ENCODE data around the gene ZNF74. TPM values are rescaled to one million over a fixed set of nuclear protein-coding genes. Genes with fewer than 3 reads are reported as not detected.

The ZNF74 gene
- total RNA-seq, 1 donor from 2014 or later, result 28.8 TPM

DNA sequence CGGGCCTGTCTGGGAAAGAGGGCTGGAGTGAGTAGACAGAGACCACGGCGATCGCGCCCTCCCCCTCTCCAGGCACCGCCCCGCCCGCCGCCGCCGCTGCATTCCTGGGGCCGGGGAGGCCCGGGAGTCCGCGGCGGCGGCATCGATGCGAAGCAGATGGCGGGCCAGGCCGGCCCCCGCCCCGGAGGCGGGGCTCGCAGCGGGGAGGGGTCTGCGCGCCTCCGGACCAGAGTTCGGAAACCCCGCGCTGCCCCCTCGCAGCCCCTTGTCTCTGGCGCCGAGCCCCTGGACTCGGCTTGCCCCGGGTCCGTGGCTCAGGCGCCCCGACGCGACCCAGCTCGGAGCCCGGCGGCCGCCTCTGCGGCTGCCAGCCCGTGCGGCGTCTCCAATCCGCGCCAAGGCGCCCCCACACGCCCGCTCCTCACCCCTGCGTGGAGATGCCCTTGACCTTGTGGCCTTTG, 42.4 kb downstream of the ZNF74 start:
- H3K27me3 Mint-ChIP-seq (ENCODE audit: unreplicated experiment), result peaks cover 44% of the 10 kb centered on the region

GRCh38 chr22:20436768-20437612, 43.0 kb downstream of the ZNF74 start:
- no peaks in the 10 kb centered on the region for H3K9me3 Mint-ChIP-seq (ENCODE audit: unreplicated experiment)
- H3K4me3 Mint-ChIP-seq (ENCODE audit: unreplicated experiment), result peak overlapping the region; percentile 91
- TF ChIP-seq CTCF (IDR thresholded peaks at IDR 0.05; ENCODE audit: unreplicated experiment), result no peak
- peaks cover 11% of the 10 kb centered on the region for H3K4me1 Mint-ChIP-seq (ENCODE audit: unreplicated experiment)
- H3K27ac Mint-ChIP-seq (ENCODE audit: unreplicated experiment), result peak overlapping the region; percentile 83
- H3K36me3 Mint-ChIP-seq (ENCODE audit: low read depth, unreplicated experiment), result peaks cover 7% of the 10 kb centered on the region
- peaks cover 42% of the 10 kb centered on the region for H3K27me3 Mint-ChIP-seq (ENCODE audit: unreplicated experiment)
- peak; percentile 48 for DNase-seq (ENCODE audit: low spot score)

More for the DNA sequence above, 42.4 kb downstream of the ZNF74 start:
- Mint-ChIP-seq H3K27ac (ENCODE audit: unreplicated experiment) (no peak overlapping the region), H3K9me3 (ENCODE audit: unreplicated experiment) (no peaks in the 10 kb centered on the region), H3K4me1 (ENCODE audit: unreplicated experiment) (peaks cover 11% of the 10 kb centered on the region), H3K36me3 (ENCODE audit: low read depth, unreplicated experiment) (peaks cover 7% of the 10 kb centered on the region), H3K4me3 (ENCODE audit: unreplicated experiment) (no peak overlapping the region)
- TF ChIP-seq CTCF (IDR thresholded peaks at IDR 0.05; ENCODE audit: unreplicated experiment), result no peak
- DNase-seq (ENCODE audit: low spot score), result no peak

DNA sequence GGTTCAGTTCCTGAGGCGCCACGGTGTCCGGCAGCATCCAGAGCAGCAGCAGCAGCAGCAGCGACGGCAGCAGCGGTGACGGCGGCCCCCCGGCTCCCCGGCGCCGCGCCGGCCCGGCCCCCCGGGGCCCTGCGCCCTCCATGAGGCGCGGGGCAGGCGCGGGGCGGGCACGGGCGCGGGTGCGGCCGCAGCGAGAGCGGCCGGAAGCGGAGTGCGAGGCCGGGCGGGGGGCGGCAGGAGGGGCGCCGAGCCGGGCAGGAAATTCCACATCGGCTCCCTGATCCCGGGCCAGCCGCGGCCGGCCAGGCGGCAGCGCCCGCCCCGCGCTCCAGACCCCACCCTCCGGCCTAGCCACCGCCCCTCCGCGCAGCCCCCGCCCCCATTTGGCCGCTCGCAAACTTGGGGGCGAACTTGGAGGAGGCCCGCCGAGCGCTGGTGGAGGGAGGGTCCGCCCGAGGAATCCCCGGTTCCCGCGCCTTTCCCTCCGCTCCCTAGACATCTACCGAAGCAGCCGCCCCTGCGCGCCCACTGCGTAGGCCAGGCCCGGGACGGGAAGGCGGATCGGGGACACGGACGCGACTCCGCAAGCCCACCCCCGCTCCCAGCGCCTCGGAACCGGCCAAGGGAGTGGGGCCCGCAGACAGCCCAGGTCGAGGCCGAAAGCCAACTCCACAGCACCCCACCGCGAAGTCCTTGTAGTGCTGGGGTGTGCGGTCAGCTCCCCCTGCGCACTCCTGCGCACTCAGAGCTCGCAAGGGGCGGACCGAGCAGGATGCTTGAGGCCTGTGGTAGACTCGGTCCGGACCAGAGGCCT, 43.9 kb downstream of the ZNF74 start, which contains the start of gene SCARF2:
Gene SCARF2 (minus strand): TSS at position 213 of the 814 bp plus-strand sequence. CDS start 71 bp downstream, at position 142.
- Mint-ChIP-seq H3K4me3 (ENCODE audit: unreplicated experiment) (peak within 1 kb of the TSS; percentile 91), H3K27me3 (ENCODE audit: unreplicated experiment) (peaks cover 33% of the 10 kb centered on the region), H3K27ac (ENCODE audit: unreplicated experiment) (peak within 1 kb of the TSS; percentile 83), H3K36me3 (ENCODE audit: low read depth, unreplicated experiment) (peaks cover 10% of the 10 kb centered on the region), H3K4me1 (ENCODE audit: unreplicated experiment) (peaks cover 11% of the 10 kb centered on the region), H3K9me3 (ENCODE audit: unreplicated experiment) (no peaks in the 10 kb centered on the region)
- no peak for TF ChIP-seq CTCF (IDR thresholded peaks at IDR 0.05; ENCODE audit: unreplicated experiment)
- DNase-seq (ENCODE audit: low spot score), result peak; percentile 73

GRCh38 chr22:20438427-20438677, 44.4 kb downstream of the ZNF74 start:
- DNase-seq (ENCODE audit: low spot score), result no peak
- Mint-ChIP-seq H3K36me3 (ENCODE audit: low read depth, unreplicated experiment) (peaks cover 13% of the 10 kb centered on the region), H3K9me3 (ENCODE audit: unreplicated experiment) (no peaks in the 10 kb centered on the region)

More at GRCh38 chr22:20438427-20438677, 44.4 kb downstream of the ZNF74 start:
- Mint-ChIP-seq H3K4me3 (ENCODE audit: unreplicated experiment) (peak overlapping the region; percentile 82), H3K27me3 (ENCODE audit: unreplicated experiment) (peaks cover 30% of the 10 kb centered on the region), H3K27ac (ENCODE audit: unreplicated experiment) (no peak overlapping the region), H3K4me1 (ENCODE audit: unreplicated experiment) (peaks cover 11% of the 10 kb centered on the region)
- TF ChIP-seq CTCF (IDR thresholded peaks at IDR 0.05; ENCODE audit: unreplicated experiment), result no peak

All from endothelial cell (in vitro differentiated cells).